NCI-H2171 treated with DMSO at 0.1 percent for 48 hours (cell line): ENCODE measurements around the gene ARSK.

ENCODE experiments used
- DNase-seq: peaks from one replicate; lab custom pipeline; 2025; lab: John Stamatoyannopoulos, UW

The ARSK gene

GRCh38 chr5:95554647-95555548 lies at the start of gene ARSK, which contains the start of gene SKIC3:
ARSK (plus strand) TSS chr5:95555101; CDS start chr5:95555279, 178 bp downstream.
SKIC3 (minus strand) TSS chr5:95554977; CDS start chr5:95547150, 7,827 bp downstream.
- DNase-seq = peak; percentile 95

- no peak for DNase-seq
Observed at GRCh38 chr5:95508550-95508949, 46.4 kb upstream of the ARSK start.

- DNase-seq = no peak
Observed at GRCh38 chr5:95511606-95512005, 43.3 kb upstream of the ARSK start.

GRCh38 chr5:95518417-95518816 lies 36.5 kb upstream of the ARSK start:
- DNase-seq = peak; percentile 19

GRCh38 chr5:95519151-95519550 lies 35.8 kb upstream of the ARSK start:
- peak; percentile 64 for DNase-seq

GRCh38 chr5:95519681-95520080 lies 35.2 kb upstream of the ARSK start:
- peak; percentile 24 for DNase-seq

GRCh38 chr5:95520206-95520605 lies 34.7 kb upstream of the ARSK start:
- DNase-seq = peak; percentile 19

GRCh38 chr5:95524423-95524822 lies 30.5 kb upstream of the ARSK start:
- DNase-seq = no peak

- no peak for DNase-seq
Observed at GRCh38 chr5:95526871-95527270, 28.0 kb upstream of the ARSK start.

GRCh38 chr5:95528565-95528964 lies 26.3 kb upstream of the ARSK start:
- DNase-seq = no peak

- DNase-seq = no peak
Observed at GRCh38 chr5:95530416-95530815, 24.5 kb upstream of the ARSK start.

GRCh38 chr5:95531491-95531890 lies 23.4 kb upstream of the ARSK start:
- DNase-seq = no peak

GRCh38 chr5:95532415-95532814 lies 22.5 kb upstream of the ARSK start:
- no peak for DNase-seq

- no peak for DNase-seq
Observed at GRCh38 chr5:95533106-95533505, 21.8 kb upstream of the ARSK start.

GRCh38 chr5:95533761-95534160 lies 21.1 kb upstream of the ARSK start:
- no peak for DNase-seq

- no peak for DNase-seq
Observed at GRCh38 chr5:95537501-95537900, 17.4 kb upstream of the ARSK start.

- DNase-seq = peak; percentile 16
Observed at GRCh38 chr5:95543017-95543705, 11.7 kb upstream of the ARSK start.

GRCh38 chr5:95549030-95549429 lies 5.9 kb upstream of the ARSK start:
- no peak for DNase-seq

- DNase-seq = no peak
Observed at GRCh38 chr5:95554331-95554646, 612 bp upstream of the ARSK start.

GRCh38 chr5:95555553-95555952 lies 652 bp downstream of the ARSK start:
- DNase-seq = no peak

- DNase-seq = no peak
Observed at GRCh38 chr5:95557841-95558240, 2.9 kb downstream of the ARSK start.

GRCh38 chr5:95562282-95562681 lies 7.4 kb downstream of the ARSK start:
- DNase-seq = no peak

- DNase-seq = no peak
Observed at GRCh38 chr5:95563367-95563766, 8.5 kb downstream of the ARSK start.
